ENCODE results near the gene WDR27. TPM values are rescaled to one million over a fixed set of nuclear protein-coding genes. Genes with fewer than 3 reads are reported as not detected.
"Not testable (repeated sequence)": the region's sequence is repeated elsewhere in the genome, so short reads cannot be mapped to it uniquely, and the experiment has no call there.

WDR27 gene
- total RNA-seq, 2 experiments from 2014 or later = 37.9 to 38.3 TPM

DNA sequence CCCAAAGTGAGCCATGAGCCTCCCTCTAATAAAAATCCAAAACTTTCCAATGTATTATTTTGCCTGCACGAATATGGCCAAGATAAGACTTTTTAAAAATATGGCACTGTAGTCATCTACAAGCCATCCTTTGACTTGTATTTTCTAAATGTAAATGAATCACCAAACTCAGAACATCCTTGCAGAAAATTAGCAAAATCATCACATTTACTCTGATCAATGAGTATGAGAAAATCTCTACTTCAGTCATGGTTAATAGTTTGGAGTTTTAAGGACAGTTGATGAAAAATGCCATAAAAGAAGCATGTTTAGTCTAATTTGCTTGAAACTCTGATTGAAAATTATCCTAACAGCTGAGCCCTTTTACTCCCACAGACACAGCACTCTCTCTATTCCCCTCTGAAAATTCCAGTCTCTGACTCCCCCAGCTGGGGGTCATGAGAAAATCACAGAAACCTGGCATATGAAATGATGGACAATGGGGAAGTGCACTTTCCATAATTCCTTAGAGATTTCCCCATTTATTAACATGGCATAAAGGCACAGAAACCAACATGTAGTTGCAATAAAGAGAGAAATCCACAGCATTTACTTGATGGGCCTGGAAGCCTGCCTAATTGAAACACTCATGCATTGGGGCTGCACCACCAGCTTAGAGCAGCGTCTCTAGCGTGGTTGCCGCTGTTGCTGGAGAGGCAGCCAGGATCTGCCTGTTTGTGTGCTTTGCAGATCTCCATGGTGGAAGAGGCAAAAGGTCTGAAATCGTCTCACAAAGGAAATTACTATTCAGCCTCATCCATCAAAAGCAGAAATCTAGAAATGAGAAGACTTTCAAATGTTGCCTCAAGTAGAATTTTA is 214.0 kb downstream of the WDR27 start:
- intact Hi-C loops (cut with micrococcal nuclease) = no loop called here
- H3K4me3 Mint-ChIP-seq = no peak overlapping the region

DNA sequence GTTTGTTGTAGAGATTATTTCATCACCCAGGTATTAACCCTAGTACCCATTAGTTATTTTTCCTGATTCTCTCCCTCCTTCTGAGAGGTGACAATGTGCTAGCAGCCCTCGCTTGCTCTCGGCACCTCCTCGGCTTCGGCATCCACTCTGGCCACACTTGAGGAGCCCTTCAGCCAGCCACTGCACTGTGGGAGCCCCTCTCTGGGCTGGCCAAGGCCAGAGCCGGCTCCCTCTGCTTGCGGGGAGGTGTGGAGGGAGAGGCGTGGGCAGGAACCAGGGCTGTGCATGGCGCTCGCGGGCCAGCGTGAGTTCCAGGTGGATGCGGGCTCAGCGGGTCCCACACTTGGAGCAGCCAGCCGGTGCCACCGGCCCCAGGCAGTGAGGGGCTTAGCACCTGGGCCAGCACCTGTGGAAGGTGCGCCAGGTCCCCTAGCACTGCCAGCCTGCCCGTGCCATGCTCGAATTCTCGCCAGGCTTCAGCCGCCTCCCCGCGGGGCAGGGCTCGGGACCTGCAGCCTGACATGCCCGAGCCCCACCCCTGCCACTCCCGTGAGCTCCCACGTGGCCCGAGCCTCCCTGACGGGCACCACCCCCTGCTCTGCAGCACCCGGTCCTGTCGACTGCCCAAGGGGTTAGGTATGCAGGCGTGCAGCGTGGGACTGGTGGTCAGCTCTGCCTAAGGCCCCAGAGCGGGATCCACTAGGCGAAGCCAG is 221.9 kb downstream of the WDR27 start:
- CTCF ChIA-PET = interaction anchor here (0.7 kb wide), 1 partner anchor 528 kb away, joined by 4 read pairs; no protein-coding TSS in a partner anchor
- intact Hi-C loops (cut with micrococcal nuclease) = no loop called here
- no peaks in the 10 kb centered on the region for H3K27me3 Mint-ChIP-seq (ENCODE audit: low read depth)
- no peak for DNase-seq
- H3K36me3 Mint-ChIP-seq (ENCODE audit: low read depth) = peaks cover 24% of the 10 kb centered on the region
- no peak overlapping the region for H3K4me3 Mint-ChIP-seq
- H3K4me1 Mint-ChIP-seq (ENCODE audit: low read depth) = no peaks in the 10 kb centered on the region
- H3K9me3 Mint-ChIP-seq = peaks cover 28% of the 10 kb centered on the region
- H3K27ac Mint-ChIP-seq = no peak overlapping the region

More for the DNA sequence above, 214.0 kb downstream of the WDR27 start:
- CTCF ChIA-PET = no interaction called here
- H3K4me1 Mint-ChIP-seq (ENCODE audit: low read depth) = no peaks in the 10 kb centered on the region
- H3K36me3 Mint-ChIP-seq (ENCODE audit: low read depth) = peaks cover 7% of the 10 kb centered on the region
- H3K27me3 Mint-ChIP-seq (ENCODE audit: low read depth) = no peaks in the 10 kb centered on the region
- no peak overlapping the region for H3K27ac Mint-ChIP-seq
- no peak for DNase-seq
- H3K9me3 Mint-ChIP-seq = peaks cover 13% of the 10 kb centered on the region

DNA sequence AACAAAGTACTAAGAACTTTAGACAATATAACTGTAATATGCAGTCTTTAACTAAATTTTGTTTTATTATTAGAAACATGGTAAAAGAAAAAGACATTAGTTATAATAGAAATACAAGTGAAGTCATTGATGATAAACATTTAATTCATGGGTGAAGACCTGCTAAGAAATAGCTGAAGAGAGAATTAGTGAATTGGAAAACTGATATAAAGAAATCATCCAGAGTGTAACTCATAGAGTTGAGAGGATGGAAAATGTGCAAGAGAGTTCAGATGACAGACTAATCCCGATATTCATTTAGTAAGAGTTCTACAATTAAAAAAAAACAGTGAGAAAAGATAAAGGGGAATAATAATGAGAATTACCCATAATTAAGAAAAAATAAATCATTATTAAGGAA is 227.5 kb downstream of the WDR27 start:
- DNase-seq = no peak
- peaks cover 5% of the 10 kb centered on the region for H3K36me3 Mint-ChIP-seq (ENCODE audit: low read depth)
- CTCF ChIA-PET = no interaction called here
- no peaks in the 10 kb centered on the region for H3K27me3 Mint-ChIP-seq (ENCODE audit: low read depth)
- no peaks in the 10 kb centered on the region for H3K4me1 Mint-ChIP-seq (ENCODE audit: low read depth)
- no peak overlapping the region for H3K4me3 Mint-ChIP-seq
- intact Hi-C loops (cut with micrococcal nuclease) = no loop called here
- peaks cover 11% of the 10 kb centered on the region for H3K9me3 Mint-ChIP-seq
- no peak overlapping the region for H3K27ac Mint-ChIP-seq

DNA sequence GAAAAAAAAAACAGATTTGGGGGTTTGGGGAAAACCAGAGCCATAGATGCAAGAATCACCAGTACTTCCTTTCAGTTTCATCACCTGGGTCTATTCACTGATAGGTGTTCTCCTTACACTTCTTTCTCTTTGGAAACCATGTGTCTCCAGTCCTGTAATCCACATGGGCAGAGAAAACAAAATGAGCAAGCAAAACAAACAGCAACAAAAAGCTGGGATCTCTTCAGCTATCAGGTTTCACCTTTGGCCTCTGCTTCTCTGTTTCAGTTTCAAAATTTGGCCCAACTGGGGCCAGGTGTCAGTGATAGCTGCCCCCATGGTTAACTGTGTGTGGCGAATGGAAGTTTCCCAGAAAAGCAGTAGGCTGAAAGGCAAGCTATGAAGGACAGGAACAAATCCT is 228.2 kb downstream of the WDR27 start:
- Mint-ChIP-seq H3K27me3 (ENCODE audit: low read depth) (no peaks in the 10 kb centered on the region), H3K36me3 (ENCODE audit: low read depth) (peaks cover 5% of the 10 kb centered on the region), H3K27ac (no peak overlapping the region), H3K4me3 (no peak overlapping the region), H3K9me3 (peaks cover 16% of the 10 kb centered on the region), H3K4me1 (ENCODE audit: low read depth) (no peaks in the 10 kb centered on the region)
- CTCF ChIA-PET = interaction anchor here (0.6 kb wide), 1 partner anchor 331 kb away, joined by 7 read pairs; no protein-coding TSS in a partner anchor
- no peak for DNase-seq
- intact Hi-C loops (cut with micrococcal nuclease) = no loop called here

DNA sequence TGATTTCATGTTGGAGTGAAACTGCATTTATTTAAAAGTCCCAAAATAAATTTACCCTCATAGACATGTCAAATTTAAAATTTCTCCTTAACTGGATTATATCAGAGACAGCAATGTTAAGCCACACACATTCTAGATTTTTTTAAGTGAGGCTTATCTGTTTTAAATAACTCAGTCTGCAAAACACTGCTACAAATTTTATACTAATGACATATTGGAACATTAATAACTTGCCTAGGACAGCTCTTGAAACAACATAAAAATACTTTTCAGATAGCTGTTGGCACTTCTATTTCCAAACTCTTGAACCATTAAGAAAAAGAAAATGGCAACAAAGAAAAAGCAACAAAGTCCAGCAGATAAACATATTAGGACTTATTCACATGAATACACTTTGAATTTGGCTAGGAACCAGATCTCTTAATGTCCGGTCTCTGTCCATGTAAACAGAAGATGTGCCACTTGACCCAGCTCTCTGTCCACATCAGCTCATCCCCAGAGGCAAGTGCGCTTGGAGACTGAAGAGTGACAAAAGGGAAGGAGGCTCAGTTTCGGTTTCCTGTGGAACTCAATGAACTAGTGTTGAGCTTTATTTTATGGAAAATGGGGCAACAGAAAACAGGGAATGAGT is 228.9 kb downstream of the WDR27 start:
- Mint-ChIP-seq H3K4me1 (ENCODE audit: low read depth) (no peaks in the 10 kb centered on the region), H3K4me3 (no peak overlapping the region), H3K36me3 (ENCODE audit: low read depth) (peaks cover 5% of the 10 kb centered on the region), H3K27ac (no peak overlapping the region), H3K27me3 (ENCODE audit: low read depth) (no peaks in the 10 kb centered on the region), H3K9me3 (peaks cover 20% of the 10 kb centered on the region)
- intact Hi-C loops (cut with micrococcal nuclease) = no loop called here
- CTCF ChIA-PET = no interaction called here
- no peak for DNase-seq

DNA sequence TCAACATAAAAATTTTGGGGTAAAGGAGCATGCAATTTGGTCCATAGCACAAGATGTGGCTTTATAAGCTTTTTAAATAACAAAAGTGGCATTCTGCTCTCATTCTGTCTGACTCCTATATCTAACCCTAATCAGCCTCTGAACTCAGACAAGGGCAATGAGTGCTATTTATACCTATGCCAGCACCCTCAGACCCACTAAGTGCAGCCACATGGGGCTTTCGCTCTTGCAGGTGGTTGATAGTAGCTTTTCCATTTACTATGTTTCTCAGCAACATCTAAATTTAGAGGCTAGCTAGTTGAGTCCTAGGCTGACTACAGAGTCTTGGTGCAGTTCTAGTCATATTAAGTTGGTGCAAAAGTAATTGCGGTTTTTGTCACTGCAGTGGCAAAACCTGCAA is 231.0 kb downstream of the WDR27 start:
- H3K4me3 Mint-ChIP-seq = no peak overlapping the region
- peaks cover 27% of the 10 kb centered on the region for H3K9me3 Mint-ChIP-seq
- no peak overlapping the region for H3K27ac Mint-ChIP-seq
- H3K27me3 Mint-ChIP-seq (ENCODE audit: low read depth) = no peaks in the 10 kb centered on the region
- no peak for DNase-seq
- H3K4me1 Mint-ChIP-seq (ENCODE audit: low read depth) = no peaks in the 10 kb centered on the region
- intact Hi-C loops (cut with micrococcal nuclease) = no loop called here
- peaks cover 6% of the 10 kb centered on the region for H3K36me3 Mint-ChIP-seq (ENCODE audit: low read depth)
- CTCF ChIA-PET = no interaction called here

DNA sequence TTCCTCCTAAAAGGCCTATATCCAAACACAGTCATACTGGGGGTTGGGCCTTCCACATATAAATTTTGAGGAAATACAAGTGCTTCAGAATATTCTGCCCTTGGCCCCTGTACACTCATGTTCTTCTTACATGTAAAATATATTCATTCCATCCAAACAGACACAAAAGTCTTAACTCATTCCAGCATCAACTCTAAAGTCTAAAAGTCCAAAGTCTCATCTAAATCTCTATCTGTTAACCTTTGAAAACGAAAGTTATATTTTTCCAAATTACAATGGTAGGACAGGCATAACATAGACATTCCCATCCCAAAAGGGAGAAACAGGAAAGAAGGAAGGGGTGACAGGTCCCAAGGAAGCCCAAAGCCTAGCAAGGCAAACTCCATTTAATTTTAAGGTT is 232.8 kb downstream of the WDR27 start:
- H3K27me3 Mint-ChIP-seq (ENCODE audit: low read depth) = no peaks in the 10 kb centered on the region
- H3K36me3 Mint-ChIP-seq (ENCODE audit: low read depth) = peaks cover 8% of the 10 kb centered on the region
- H3K9me3 Mint-ChIP-seq = peaks cover 22% of the 10 kb centered on the region
- no peak overlapping the region for H3K4me3 Mint-ChIP-seq
- CTCF ChIA-PET = no interaction called here
- intact Hi-C loops (cut with micrococcal nuclease) = no loop called here
- DNase-seq = no peak
- no peaks in the 10 kb centered on the region for H3K4me1 Mint-ChIP-seq (ENCODE audit: low read depth)
- H3K27ac Mint-ChIP-seq = no peak overlapping the region

DNA sequence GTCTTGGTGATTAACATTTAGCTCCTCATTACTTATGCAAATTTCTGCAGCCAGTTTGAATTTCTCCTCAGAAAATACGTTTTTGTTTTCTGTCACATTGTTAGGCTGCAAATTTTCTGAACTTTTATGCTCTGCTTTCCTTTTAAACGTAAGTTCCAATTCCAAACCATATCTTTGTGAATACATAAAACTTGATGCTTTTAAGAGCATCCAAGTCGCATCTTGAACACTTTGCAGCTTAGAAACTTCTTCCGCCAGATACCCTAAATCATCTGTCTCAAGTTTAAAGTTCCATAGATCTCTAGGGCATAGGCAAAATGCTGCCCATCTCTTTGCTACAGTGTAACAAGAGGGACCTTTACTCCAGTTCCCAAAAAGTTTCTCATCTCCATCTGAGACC is 234.1 kb downstream of the WDR27 start:
- intact Hi-C loops (cut with micrococcal nuclease); H3K4me3 Mint-ChIP-seq; H3K27me3 Mint-ChIP-seq (ENCODE audit: low read depth); CTCF ChIA-PET; H3K27ac Mint-ChIP-seq; DNase-seq; H3K4me1 Mint-ChIP-seq (ENCODE audit: low read depth); H3K36me3 Mint-ChIP-seq (ENCODE audit: low read depth): not testable (repeated sequence)
- peaks cover 22% of the 10 kb centered on the region for H3K9me3 Mint-ChIP-seq

DNA sequence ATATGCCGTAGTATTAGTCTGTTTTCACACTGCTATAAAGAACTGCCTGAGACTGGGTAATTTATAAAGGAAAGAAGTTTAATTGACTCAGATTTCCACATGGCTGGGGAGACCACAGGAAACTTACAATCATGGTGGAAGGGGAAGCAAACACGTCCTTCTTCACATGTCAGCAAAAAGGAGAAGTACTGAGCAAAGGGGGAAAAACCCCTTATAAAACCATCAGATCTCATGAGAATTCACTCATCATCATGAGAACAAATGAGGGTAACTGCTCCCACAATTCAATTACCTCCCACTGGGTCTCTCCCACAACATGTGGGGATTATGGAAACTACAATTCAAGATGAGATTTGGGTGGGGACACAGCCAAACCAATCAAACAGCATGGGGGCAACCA is 235.6 kb downstream of the WDR27 start:
- CTCF ChIA-PET; H3K36me3 Mint-ChIP-seq (ENCODE audit: low read depth); DNase-seq; intact Hi-C loops (cut with micrococcal nuclease); H3K4me1 Mint-ChIP-seq (ENCODE audit: low read depth); H3K4me3 Mint-ChIP-seq; H3K27ac Mint-ChIP-seq; H3K27me3 Mint-ChIP-seq (ENCODE audit: low read depth): not testable (repeated sequence)
- H3K9me3 Mint-ChIP-seq = peaks cover 22% of the 10 kb centered on the region

DNA sequence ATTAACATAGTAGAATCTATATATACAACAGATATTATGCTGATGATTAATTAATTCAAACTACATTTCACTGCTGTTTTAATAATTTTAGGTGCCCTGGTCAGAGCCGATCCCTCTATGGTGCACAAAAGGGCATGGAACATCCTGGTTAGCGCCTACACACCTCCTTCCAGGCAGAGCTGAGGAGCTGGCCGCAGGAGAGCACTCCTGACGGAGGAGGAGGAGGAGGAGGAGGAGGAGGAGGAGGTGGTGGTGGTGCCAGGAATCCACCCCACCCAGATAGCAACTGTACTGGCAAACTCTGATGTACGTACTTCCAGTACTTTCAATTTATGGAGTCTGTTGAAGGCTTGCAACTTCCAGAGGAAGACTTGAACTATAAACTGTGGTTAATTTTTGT is 244.1 kb downstream of the WDR27 start:
- Mint-ChIP-seq H3K4me3 (no peak overlapping the region), H3K27ac (no peak overlapping the region), H3K9me3 (peaks cover 3% of the 10 kb centered on the region), H3K27me3 (ENCODE audit: low read depth) (no peaks in the 10 kb centered on the region), H3K4me1 (ENCODE audit: low read depth) (no peaks in the 10 kb centered on the region), H3K36me3 (ENCODE audit: low read depth) (peaks cover 4% of the 10 kb centered on the region)
- no peak for DNase-seq
- intact Hi-C loops (cut with micrococcal nuclease) = no loop called here
- CTCF ChIA-PET = no interaction called here

DNA sequence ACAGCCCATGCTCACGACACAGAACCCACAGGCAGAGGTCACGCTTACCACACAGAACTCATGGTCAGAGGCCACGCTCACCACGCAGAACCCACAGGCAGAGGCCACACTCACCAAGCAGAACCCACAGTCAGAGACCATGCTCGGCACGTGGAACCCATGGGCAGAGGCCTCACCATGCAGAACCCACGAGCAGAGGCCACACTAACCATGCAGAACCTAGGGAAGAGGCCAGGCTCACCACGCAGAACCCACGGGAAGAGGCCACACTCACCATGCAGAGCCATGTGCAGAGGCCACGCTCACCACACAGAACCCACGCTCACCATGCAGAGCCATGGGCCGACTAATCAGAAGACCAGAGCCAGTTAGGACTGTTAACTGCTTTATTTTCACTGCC is 245.0 kb downstream of the WDR27 start:
- no peaks in the 10 kb centered on the region for H3K27me3 Mint-ChIP-seq (ENCODE audit: low read depth)
- H3K9me3 Mint-ChIP-seq = peaks cover 3% of the 10 kb centered on the region
- H3K36me3 Mint-ChIP-seq (ENCODE audit: low read depth) = peaks cover 4% of the 10 kb centered on the region
- intact Hi-C loops (cut with micrococcal nuclease) = no loop called here
- CTCF ChIA-PET = interaction anchor here (1.7 kb wide), 1 partner anchor 12 kb away, joined by 4 read pairs; no protein-coding TSS in a partner anchor
- no peak for DNase-seq
- H3K4me1 Mint-ChIP-seq (ENCODE audit: low read depth) = no peaks in the 10 kb centered on the region
- no peak overlapping the region for H3K27ac Mint-ChIP-seq
- H3K4me3 Mint-ChIP-seq = no peak overlapping the region

DNA sequence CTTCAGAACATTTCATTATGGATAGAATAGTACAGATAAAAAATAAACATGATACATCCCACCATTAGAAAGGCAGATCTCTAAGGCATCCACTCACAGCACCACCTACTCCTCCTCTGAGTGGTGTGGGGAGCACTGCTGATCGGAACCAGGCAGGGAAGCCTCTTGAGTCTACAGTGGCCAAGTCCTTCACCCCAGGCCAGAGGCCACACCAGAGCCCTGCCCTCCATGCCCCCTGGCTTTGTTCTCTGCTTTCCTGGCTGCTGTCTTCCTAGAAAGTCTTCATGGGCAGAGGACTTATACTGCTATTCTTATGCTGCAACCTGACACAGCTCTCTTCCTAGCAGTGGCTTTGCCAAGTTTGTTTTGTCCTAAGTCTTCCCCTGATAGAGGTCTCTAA is 246.4 kb downstream of the WDR27 start:
- H3K27me3 Mint-ChIP-seq (ENCODE audit: low read depth) = no peaks in the 10 kb centered on the region
- DNase-seq = no peak
- H3K36me3 Mint-ChIP-seq (ENCODE audit: low read depth) = peaks cover 4% of the 10 kb centered on the region
- CTCF ChIA-PET = interaction anchor here (0.6 to 1.7 kb wide), 2 partner anchors 11 to 312 kb away, joined by 3 to 4 read pairs; no protein-coding TSS in a partner anchor
- H3K4me3 Mint-ChIP-seq = no peak overlapping the region
- H3K27ac Mint-ChIP-seq = no peak overlapping the region
- intact Hi-C loops (cut with micrococcal nuclease) = no loop called here
- H3K4me1 Mint-ChIP-seq (ENCODE audit: low read depth) = no peaks in the 10 kb centered on the region
- peaks cover 2% of the 10 kb centered on the region for H3K9me3 Mint-ChIP-seq

Measured in activated naive CD4-positive, alpha-beta T cell treated with anti-CD3 and anti-CD28 coated beads for 36 hours (primary cell).